Right lobe of liver (tissue), 6 donors: Measurements from ENCODE around the gene PCNT. TPM values are rescaled to one million over a fixed set of nuclear protein-coding genes. Genes with fewer than 3 reads are reported as not detected.

Experiments used
- ATAC-seq, 4 donors: fragments of 200-7000 bp; cut with Tn5 transposase; one replicate each; pipeline ENCODE4 v1.9.1; 2020; ENCODE audit warnings: mild to moderate bottlenecking in 4 of 4, moderate library complexity in 4 of 4
- DNase-seq, 3 donors: peaks; one replicate each; pipeline ENCODE4 v3.0.0-alpha.2; 2020
- H3K27ac ChIP-seq, 3 donors: fragments of 200-600 bp; one replicate each; pipeline ENCODE4 v1.8.0; 2022
- H3K27me3 ChIP-seq, 2 donors: fragments of 200-600 bp; one replicate each; pipeline ENCODE4 v1.8.0; 2022
- H3K36me3 ChIP-seq, 4 donors: fragments of 200-600 bp; sonication (generic) in 1 of 4; one replicate each; pipeline versions ENCODE4 v1.5.1 to v1.8.0; 2017 to 2022; ENCODE audit warnings: control low read depth in 1 of 4
- H3K4me1 ChIP-seq, 4 donors: fragments of 200-600 bp; sonication (generic) in 1 of 4; one replicate each; pipeline versions ENCODE4 v1.5.1 to v1.8.0; 2017 to 2022; ENCODE audit warnings: control low read depth in 1 of 4
- H3K4me3 ChIP-seq, 3 donors: fragments of 200-600 bp; one replicate each; pipeline ENCODE4 v1.8.0; 2022
- H3K9me3 ChIP-seq, 4 donors: fragments of 200-600 bp; sonication (generic) in 1 of 4; one replicate each; pipeline versions ENCODE4 v1.5.1 to v1.8.0; 2017 to 2022; ENCODE audit warnings: control low read depth in 1 of 4
- POLR2A ChIP-seq: fragments of 450-650 bp; IDR thresholded peaks from one replicate; pipeline ENCODE4 v1.6.1; 2017; ENCODE audit warnings: antibody characterized with exemption, mild to moderate bottlenecking
- WGBS: methylation state at CpG from one replicate; pipeline ENCODE4 v1.1.6; 2018; ENCODE audit warnings: low coverage, low lambda C conversion rate; ENCODE audit not compliant: insufficient coverage; ENCODE audit errors: missing lambda C conversion rate; 5-methylcytosine and 5-hydroxymethylcytosine counted together
- intact Hi-C, 2 donors: fragments of 100-400 bp; cut with DNase I; formaldehyde crosslinking; loops; one replicate each; pipeline versions ENCODE4 v1.11.2 to v1.14.1; 2022
- total RNA-seq, 6 experiments: library from RNA; depleted of rRNA in 2 of 6; stranded (reverse); fragments of >200 nt in 2 of 6; fragmentation: NEBNext Ultra II Directional in 3 of 6; extraction: Animal tissue kit (Norgen Biotek cat#: 25700) in 3 of 6; gene quantifications; one replicate each; pipeline versions ENCODE4 v1.1.0 to v1.2.4, GENCODE V29; 2016 to 2023
- TF ChIP-seq, protein P1 (sequence below), 4 donors: fragments of 200-600 bp in 3 of 4; fragments of 450-650 bp in 1 of 4; IDR thresholded peaks; one replicate each; pipeline versions ENCODE4 v1.5.1 to v1.8.0; 2016 to 2022; ENCODE audit warnings: antibody characterized with exemption in 4 of 4, mild to moderate bottlenecking in 2 of 4
- donor health status: DM: no; HTN: yes; CAD: no.
- donor health status: DM: no; HTN: no; CAD: no.
- donor health status: DM: no; HTN: no; CAD: no.
- donor health status: DM: no; HTN: yes; CAD: no.
- donor health status: DM: no; HTN: yes; CAD: no.

PCNT gene
- total RNA-seq, 6 experiments from 2014 or later = 9.9 to 18.2 (median 14.1) TPM

GRCh38 chr21:46375560-46376230, 51.7 kb downstream of the PCNT start:
- Histone ChIP-seq H3K36me3 (no peaks in the 10 kb centered on the region), H3K4me3 (no peak overlapping the region), H3K4me1 (no peaks in the 10 kb centered on the region), H3K9me3 (no peaks in the 10 kb centered on the region), H3K27ac (no peak overlapping the region), H3K27me3 (no peaks in the 10 kb centered on the region)
- 98% methylated on average over 10 of the region's 32 CpGs for WGBS
- no peak for TF ChIP-seq POLR2A
- TF ChIP-seq, protein P1, sequence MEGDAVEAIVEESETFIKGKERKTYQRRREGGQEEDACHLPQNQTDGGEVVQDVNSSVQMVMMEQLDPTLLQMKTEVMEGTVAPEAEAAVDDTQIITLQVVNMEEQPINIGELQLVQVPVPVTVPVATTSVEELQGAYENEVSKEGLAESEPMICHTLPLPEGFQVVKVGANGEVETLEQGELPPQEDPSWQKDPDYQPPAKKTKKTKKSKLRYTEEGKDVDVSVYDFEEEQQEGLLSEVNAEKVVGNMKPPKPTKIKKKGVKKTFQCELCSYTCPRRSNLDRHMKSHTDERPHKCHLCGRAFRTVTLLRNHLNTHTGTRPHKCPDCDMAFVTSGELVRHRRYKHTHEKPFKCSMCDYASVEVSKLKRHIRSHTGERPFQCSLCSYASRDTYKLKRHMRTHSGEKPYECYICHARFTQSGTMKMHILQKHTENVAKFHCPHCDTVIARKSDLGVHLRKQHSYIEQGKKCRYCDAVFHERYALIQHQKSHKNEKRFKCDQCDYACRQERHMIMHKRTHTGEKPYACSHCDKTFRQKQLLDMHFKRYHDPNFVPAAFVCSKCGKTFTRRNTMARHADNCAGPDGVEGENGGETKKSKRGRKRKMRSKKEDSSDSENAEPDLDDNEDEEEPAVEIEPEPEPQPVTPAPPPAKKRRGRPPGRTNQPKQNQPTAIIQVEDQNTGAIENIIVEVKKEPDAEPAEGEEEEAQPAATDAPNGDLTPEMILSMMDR (IDR thresholded peaks at IDR 0.05) = no peak
- ATAC-seq (peak in 2 of 4 donors; percentile 9 to 28), DNase-seq (no peak)
- intact Hi-C loops = no loop called here

DNA sequence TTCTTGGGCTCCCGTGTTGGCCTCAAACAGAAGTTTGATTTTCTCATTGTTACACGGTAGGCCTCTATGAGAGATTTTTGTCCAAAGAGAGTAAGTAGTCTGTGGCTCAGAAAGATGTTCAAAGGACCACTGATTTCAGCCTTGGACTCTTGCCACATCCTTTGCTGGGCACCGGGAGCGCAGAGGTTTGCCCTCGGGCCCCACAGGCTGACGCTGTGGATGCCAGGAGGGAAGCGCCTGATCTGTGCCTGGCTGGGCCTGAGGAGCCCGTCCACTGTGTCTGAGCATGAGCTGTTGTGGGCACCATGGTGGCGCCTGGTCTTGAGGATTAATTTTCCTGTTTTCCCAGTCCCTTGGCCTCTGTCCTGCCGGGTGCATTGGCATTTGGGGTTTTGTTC, 52.3 kb downstream of the PCNT start:
- no peaks in the 10 kb centered on the region for H3K36me3 ChIP-seq
- intact Hi-C loops = no loop called here
- peak in 1 of 4 donors; percentile 14 for ATAC-seq
- WGBS = 93% methylated on average over 3 of the region's 10 CpGs
- H3K27me3 ChIP-seq = no peaks in the 10 kb centered on the region
- H3K4me3 ChIP-seq = no peak overlapping the region
- H3K27ac ChIP-seq = no peak overlapping the region
- TF ChIP-seq, protein P1 (IDR thresholded peaks at IDR 0.05) = no peak
- TF ChIP-seq POLR2A = no peak
- DNase-seq = no peak
- H3K4me1 ChIP-seq = no peaks in the 10 kb centered on the region
- H3K9me3 ChIP-seq = no peaks in the 10 kb centered on the region

- Histone ChIP-seq H3K4me1 (no peaks in the 10 kb centered on the region), H3K27me3 (no peaks in the 10 kb centered on the region), H3K36me3 (no peaks in the 10 kb centered on the region), H3K9me3 (no peaks in the 10 kb centered on the region), H3K27ac (no peak overlapping the region), H3K4me3 (no peak overlapping the region)
- TF ChIP-seq, protein P1 (IDR thresholded peaks at IDR 0.05) = no peak
- no peak for TF ChIP-seq POLR2A
- 96% methylated on average over 9 of the region's 14 CpGs for WGBS
- no peak for ATAC-seq
- DNase-seq = no peak
- intact Hi-C loops = no loop called here
Measured at GRCh38 chr21:46376856-46377453, 53.0 kb downstream of the PCNT start.

DNA sequence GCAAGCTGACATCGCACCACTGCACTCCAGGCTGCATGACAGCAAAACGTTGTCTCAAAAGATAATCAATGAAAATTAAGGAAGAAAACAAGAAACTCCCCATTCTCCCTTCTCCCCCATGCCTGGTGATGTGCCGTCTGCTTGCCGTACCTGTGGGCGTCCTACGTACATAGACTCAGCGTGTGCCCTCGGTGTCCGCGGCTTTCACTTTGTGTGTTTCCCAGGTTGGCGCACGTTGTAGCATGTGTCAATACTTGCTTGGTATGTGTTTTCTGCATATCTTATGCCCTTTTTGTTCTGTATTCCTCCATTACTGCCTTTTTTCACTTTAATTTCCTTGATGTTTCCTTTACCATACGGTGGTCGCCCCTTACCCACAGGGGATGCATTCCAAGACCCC, 53.8 kb downstream of the PCNT start:
- no peaks in the 10 kb centered on the region for H3K27me3 ChIP-seq
- H3K27ac ChIP-seq = no peak overlapping the region
- ATAC-seq (no peak), DNase-seq (no peak)
- no peaks in the 10 kb centered on the region for H3K9me3 ChIP-seq
- no peak for TF ChIP-seq POLR2A
- TF ChIP-seq, protein P1 (IDR thresholded peaks at IDR 0.05) = no peak
- H3K4me3 ChIP-seq = no peak overlapping the region
- no peaks in the 10 kb centered on the region for H3K4me1 ChIP-seq
- intact Hi-C loops = no loop called here
- no peaks in the 10 kb centered on the region for H3K36me3 ChIP-seq
- 94% methylated on average over 14 of the region's 14 CpGs for WGBS
